VCaP (cell line): ENCODE results near the gene ZNF491.
"Not testable (repeated sequence)": the region's sequence is repeated elsewhere in the genome, so short reads cannot be mapped to it uniquely, and the experiment has no call there.

ENCODE experiments used
- H3K27ac ChIP-seq: fragments of 450-650 bp; 2 replicates; pipeline ENCODE4 v1.5.1; 2017
- TF ChIP-seq, protein P1 (sequence below): fragments of 450-650 bp; conservative IDR thresholded peaks from 2 replicates; pipeline ENCODE4 v1.5.1; 2017; ENCODE audit warnings: mild to moderate bottlenecking, moderate library complexity

ZNF491 gene

GRCh38 chr19:11807099-11807380 is 8.7 kb downstream of the ZNF491 start:
- no peak overlapping the region for H3K27ac ChIP-seq
- TF ChIP-seq, protein P1, sequence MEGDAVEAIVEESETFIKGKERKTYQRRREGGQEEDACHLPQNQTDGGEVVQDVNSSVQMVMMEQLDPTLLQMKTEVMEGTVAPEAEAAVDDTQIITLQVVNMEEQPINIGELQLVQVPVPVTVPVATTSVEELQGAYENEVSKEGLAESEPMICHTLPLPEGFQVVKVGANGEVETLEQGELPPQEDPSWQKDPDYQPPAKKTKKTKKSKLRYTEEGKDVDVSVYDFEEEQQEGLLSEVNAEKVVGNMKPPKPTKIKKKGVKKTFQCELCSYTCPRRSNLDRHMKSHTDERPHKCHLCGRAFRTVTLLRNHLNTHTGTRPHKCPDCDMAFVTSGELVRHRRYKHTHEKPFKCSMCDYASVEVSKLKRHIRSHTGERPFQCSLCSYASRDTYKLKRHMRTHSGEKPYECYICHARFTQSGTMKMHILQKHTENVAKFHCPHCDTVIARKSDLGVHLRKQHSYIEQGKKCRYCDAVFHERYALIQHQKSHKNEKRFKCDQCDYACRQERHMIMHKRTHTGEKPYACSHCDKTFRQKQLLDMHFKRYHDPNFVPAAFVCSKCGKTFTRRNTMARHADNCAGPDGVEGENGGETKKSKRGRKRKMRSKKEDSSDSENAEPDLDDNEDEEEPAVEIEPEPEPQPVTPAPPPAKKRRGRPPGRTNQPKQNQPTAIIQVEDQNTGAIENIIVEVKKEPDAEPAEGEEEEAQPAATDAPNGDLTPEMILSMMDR, result no peak

- TF ChIP-seq, protein P1, result no peak
- H3K27ac ChIP-seq, result peak overlapping the region; percentile 92
These were observed 15.3 kb downstream of the ZNF491 start for GRCh38 chr19:11813703-11814028.

GRCh38 chr19:11814029-11814699 is 15.8 kb downstream of the ZNF491 start, which contains the start of gene ZNF440:
Gene ZNF440, plus strand, starts transcription at chr19:11814273. Its CDS starts 175 bp downstream, at chr19:11814448.
- TF ChIP-seq, protein P1, result no peak
- peak within 1 kb of the TSS; percentile 92 for H3K27ac ChIP-seq

DNA sequence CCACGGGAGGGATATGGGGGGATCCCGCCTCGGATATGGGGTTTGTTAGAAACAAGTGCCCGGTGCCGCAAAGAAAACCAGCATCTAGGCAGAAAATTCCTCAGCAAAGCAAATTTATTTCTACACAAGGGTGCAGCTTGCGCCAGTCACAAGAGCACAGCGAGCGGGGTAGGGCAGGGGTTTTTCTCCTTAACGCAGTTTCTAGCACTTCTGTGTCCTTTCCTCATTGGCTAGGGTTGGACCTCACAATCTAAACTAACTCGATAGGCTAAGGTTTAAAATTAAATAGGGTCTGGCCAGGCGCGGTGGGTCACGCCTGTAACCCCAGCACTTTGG is 16.3 kb downstream of the ZNF491 start:
- peak overlapping the region; percentile 92 for H3K27ac ChIP-seq
- TF ChIP-seq, protein P1, result no peak

DNA sequence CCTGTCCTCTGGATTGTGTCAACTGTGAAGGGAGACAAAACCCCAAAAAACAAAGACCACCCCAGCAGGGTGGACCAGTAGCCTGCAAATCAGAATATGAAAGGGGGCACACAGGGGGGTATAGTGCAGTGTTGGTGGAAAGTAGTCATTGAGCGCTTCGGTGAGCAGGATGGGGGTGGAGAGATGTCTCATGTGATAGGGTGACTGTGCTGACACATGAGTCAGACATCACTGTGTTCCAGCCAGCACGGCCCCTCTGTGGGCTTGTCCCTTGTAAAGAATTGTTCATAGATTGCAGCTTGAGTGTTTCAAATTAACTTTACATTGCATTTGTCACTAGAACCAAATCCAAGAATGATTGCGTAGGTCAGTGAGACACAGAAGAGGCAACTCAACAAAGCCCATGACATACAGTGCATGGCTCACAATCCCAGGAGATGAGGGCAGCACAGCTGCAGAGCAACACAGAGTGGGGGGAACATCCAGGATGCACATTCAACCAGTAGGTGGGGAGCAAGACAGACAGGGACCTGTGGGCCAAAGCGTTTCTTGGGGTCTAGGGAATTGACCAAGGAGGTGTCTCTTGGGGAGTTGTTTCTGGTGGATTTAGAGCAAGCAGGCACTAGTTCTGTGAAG is 23.3 kb downstream of the ZNF491 start:
- TF ChIP-seq, protein P1, result no peak
- H3K27ac ChIP-seq, result no peak overlapping the region

GRCh38 chr19:11828957-11829876 is 30.9 kb downstream of the ZNF491 start:
- H3K27ac ChIP-seq, result not testable (repeated sequence)
- TF ChIP-seq, protein P1, result peak; percentile 18; the same call in 1 of the 2 replicates

DNA sequence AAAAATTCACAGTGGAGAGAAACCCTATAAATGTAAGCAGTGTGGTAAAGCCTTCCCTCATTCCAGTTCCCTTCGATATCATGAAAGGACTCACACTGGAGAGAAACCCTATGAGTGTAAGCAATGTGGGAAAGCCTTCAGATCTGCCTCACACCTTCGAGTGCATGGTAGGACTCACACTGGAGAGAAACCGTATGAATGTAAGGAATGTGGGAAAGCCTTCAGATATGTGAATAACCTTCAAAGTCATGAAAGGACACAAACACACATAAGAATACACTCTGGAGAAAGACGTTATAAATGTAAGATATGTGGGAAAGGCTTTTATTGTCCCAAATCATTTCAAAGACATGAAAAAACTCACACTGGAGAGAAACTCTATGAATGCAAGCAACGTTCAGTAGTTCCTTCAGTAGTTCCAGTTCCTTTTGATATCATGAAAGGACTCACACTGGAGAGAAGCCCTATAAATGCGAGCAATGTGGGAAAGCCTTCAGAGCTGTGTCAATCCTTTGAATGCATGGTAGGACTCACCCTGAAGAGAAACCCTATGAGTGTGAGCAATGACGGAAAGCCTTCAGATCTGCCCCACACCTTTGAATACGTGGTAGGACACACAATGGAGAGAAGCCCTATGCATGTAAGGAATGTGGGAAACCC is 34.1 kb downstream of the ZNF491 start:
- TF ChIP-seq, protein P1, result no peak
- no peak overlapping the region for H3K27ac ChIP-seq
